ENCODE measurements around the gene MOCS3.

The MOCS3 gene

GRCh38 chr20:50916934-50917333 lies 41.7 kb upstream of the MOCS3 start:
- no peak for TF ChIP-seq CTCF (IDR thresholded peaks at IDR 0.05)

- no peak for TF ChIP-seq CTCF (IDR thresholded peaks at IDR 0.05)
These were observed 40.2 kb upstream of the MOCS3 start for GRCh38 chr20:50918403-50918802.

GRCh38 chr20:50919567-50919966 lies 39.1 kb upstream of the MOCS3 start:
- TF ChIP-seq CTCF (IDR thresholded peaks at IDR 0.05), result no peak

- no peak for TF ChIP-seq CTCF (IDR thresholded peaks at IDR 0.05)
These were observed 37.6 kb upstream of the MOCS3 start for GRCh38 chr20:50920997-50921396.

- no peak for TF ChIP-seq CTCF (IDR thresholded peaks at IDR 0.05)
These were observed 36.7 kb upstream of the MOCS3 start for GRCh38 chr20:50921803-50922501.

GRCh38 chr20:50924261-50924920 lies 34.2 kb upstream of the MOCS3 start:
- TF ChIP-seq CTCF (IDR thresholded peaks at IDR 0.05), result no peak

- TF ChIP-seq CTCF (IDR thresholded peaks at IDR 0.05), result no peak
These were observed 32.1 kb upstream of the MOCS3 start for GRCh38 chr20:50926530-50926929.

Data from LNCAP (cell line).